ENCODE data around the gene UGT2B7. TPM values are rescaled to one million over a fixed set of nuclear protein-coding genes. Genes with fewer than 3 reads are reported as not detected.

The UGT2B7 gene
- total and polyA plus RNA-seq, 2 donors (not counting 1 experiment from before 2014, with no cell fraction given): not detected

GRCh38 chr4:69088473-69088872 lies 7.8 kb upstream of the UGT2B7 start:
- Histone ChIP-seq H4K20me1 (ENCODE audit: control insufficient read depth, insufficient read depth, low read length, poor library complexity, severe bottlenecking) (no peaks in the 10 kb centered on the region), H3K4me2 (replicated peaks; ENCODE audit: low read depth, low read length, poor library complexity, severe bottlenecking) (no peak overlapping the region), H3K9me3 (ENCODE audit: control extremely low read depth in 1 of 3, control insufficient read depth in 2 of 3, insufficient read depth in 1 of 3, low read length in 2 of 3) (no peaks in the 10 kb centered on the region), H3K4me1 (ENCODE audit: control insufficient read depth in 2 of 2, insufficient read depth in 2 of 2, low read length in 2 of 2) (no peaks in the 10 kb centered on the region), H3K9ac (ENCODE audit: low read length) (no peak overlapping the region), H3K36me3 (replicated peaks in 1 of 2; ENCODE audit: control extremely low read depth in 1 of 2, control insufficient read depth in 1 of 2, extremely low read depth in 1 of 2, insufficient read depth in 2 of 2, low read length in 1 of 2) (no peaks in the 10 kb centered on the region), H2AFZ (ENCODE audit: insufficient read depth, low read depth, low read length, poor library complexity, severe bottlenecking) (no peak overlapping the region), H3K4me3 (ENCODE audit: control extremely low read depth in 1 of 5, extremely low read depth in 1 of 5, insufficient read depth in 1 of 5, low read depth in 2 of 5, low read length in 4 of 5) (no peak overlapping the region), H3K27me3 (replicated peaks in 1 of 4; ENCODE audit: control extremely low read depth in 1 of 4, control insufficient read depth in 3 of 4, insufficient read depth in 4 of 4, low read length in 3 of 4) (no peaks in the 10 kb centered on the region), H3K79me2 (ENCODE audit: control insufficient read depth, insufficient read depth, low read length) (no peaks in the 10 kb centered on the region), H3K27ac (ENCODE audit: low read length in 2 of 2) (no peak overlapping the region)
- DNase-seq (no peak), ATAC-seq (ENCODE audit: low read depth) (no peak)
- WGBS (ENCODE audit: insufficient coverage): 100% methylated on average over 1 of the region's 2 CpGs
- H3K4me3 Mint-ChIP-seq: no peak overlapping the region
- no peaks in the 10 kb centered on the region for H3K9me3 Mint-ChIP-seq (ENCODE audit: insufficient read depth)
- H3K27ac Mint-ChIP-seq: no peak overlapping the region
- no peaks in the 10 kb centered on the region for H3K4me1 Mint-ChIP-seq
- ChIA-PET CTCF (no interaction called here), POLR2A (no interaction called here)
- H3K27me3 Mint-ChIP-seq: no peaks in the 10 kb centered on the region
- intact Hi-C loops (cut with micrococcal nuclease): no loop called here
- TF ChIP-seq CTCF (IDR thresholded peaks at IDR 0.05) (no peak), EZH2 (IDR thresholded peaks at IDR 0.05; ENCODE audit: borderline replicate concordance, insufficient read depth, low read depth, low read length, poor library complexity, severe bottlenecking) (no peak)

GRCh38 chr4:69089388-69089787 lies 6.9 kb upstream of the UGT2B7 start:
- no peaks in the 10 kb centered on the region for H3K4me1 Mint-ChIP-seq

More at GRCh38 chr4:69089388-69089787, 6.9 kb upstream of the UGT2B7 start:
- Histone ChIP-seq H3K36me3 (replicated peaks in 1 of 2; ENCODE audit: control extremely low read depth in 1 of 2, control insufficient read depth in 1 of 2, extremely low read depth in 1 of 2, insufficient read depth in 2 of 2, low read length in 1 of 2) (no peaks in the 10 kb centered on the region), H3K4me3 (ENCODE audit: control extremely low read depth in 1 of 5, extremely low read depth in 1 of 5, insufficient read depth in 1 of 5, low read depth in 2 of 5, low read length in 4 of 5) (no peak overlapping the region), H4K20me1 (ENCODE audit: control insufficient read depth, insufficient read depth, low read length, poor library complexity, severe bottlenecking) (no peaks in the 10 kb centered on the region), H3K27ac (ENCODE audit: low read length in 2 of 2) (no peak overlapping the region), H3K9ac (ENCODE audit: low read length) (no peak overlapping the region), H3K9me3 (ENCODE audit: control extremely low read depth in 1 of 3, control insufficient read depth in 2 of 3, insufficient read depth in 1 of 3, low read length in 2 of 3) (no peaks in the 10 kb centered on the region), H2AFZ (ENCODE audit: insufficient read depth, low read depth, low read length, poor library complexity, severe bottlenecking) (no peak overlapping the region), H3K4me1 (ENCODE audit: control insufficient read depth in 2 of 2, insufficient read depth in 2 of 2, low read length in 2 of 2) (no peaks in the 10 kb centered on the region), H3K27me3 (replicated peaks in 1 of 4; ENCODE audit: control extremely low read depth in 1 of 4, control insufficient read depth in 3 of 4, insufficient read depth in 4 of 4, low read length in 3 of 4) (no peaks in the 10 kb centered on the region), H3K4me2 (replicated peaks; ENCODE audit: low read depth, low read length, poor library complexity, severe bottlenecking) (no peak overlapping the region), H3K79me2 (ENCODE audit: control insufficient read depth, insufficient read depth, low read length) (no peaks in the 10 kb centered on the region)
- ATAC-seq (ENCODE audit: low read depth) (no peak), DNase-seq (no peak)
- no peak overlapping the region for H3K4me3 Mint-ChIP-seq
- no CpG with 5 or more reads among the region's 1 CpG for WGBS (ENCODE audit: insufficient coverage)
- no peaks in the 10 kb centered on the region for H3K9me3 Mint-ChIP-seq (ENCODE audit: insufficient read depth)
- intact Hi-C loops (cut with micrococcal nuclease): no loop called here
- H3K27ac Mint-ChIP-seq: no peak overlapping the region
- CTCF ChIA-PET: no interaction called here
- no peaks in the 10 kb centered on the region for H3K27me3 Mint-ChIP-seq
- POLR2A ChIA-PET: no interaction called here
- TF ChIP-seq EZH2 (IDR thresholded peaks at IDR 0.05; ENCODE audit: borderline replicate concordance, insufficient read depth, low read depth, low read length, poor library complexity, severe bottlenecking) (no peak), CTCF (IDR thresholded peaks at IDR 0.05) (no peak)
